ENCODE results near the gene HEYL.

HEYL gene

DNA sequence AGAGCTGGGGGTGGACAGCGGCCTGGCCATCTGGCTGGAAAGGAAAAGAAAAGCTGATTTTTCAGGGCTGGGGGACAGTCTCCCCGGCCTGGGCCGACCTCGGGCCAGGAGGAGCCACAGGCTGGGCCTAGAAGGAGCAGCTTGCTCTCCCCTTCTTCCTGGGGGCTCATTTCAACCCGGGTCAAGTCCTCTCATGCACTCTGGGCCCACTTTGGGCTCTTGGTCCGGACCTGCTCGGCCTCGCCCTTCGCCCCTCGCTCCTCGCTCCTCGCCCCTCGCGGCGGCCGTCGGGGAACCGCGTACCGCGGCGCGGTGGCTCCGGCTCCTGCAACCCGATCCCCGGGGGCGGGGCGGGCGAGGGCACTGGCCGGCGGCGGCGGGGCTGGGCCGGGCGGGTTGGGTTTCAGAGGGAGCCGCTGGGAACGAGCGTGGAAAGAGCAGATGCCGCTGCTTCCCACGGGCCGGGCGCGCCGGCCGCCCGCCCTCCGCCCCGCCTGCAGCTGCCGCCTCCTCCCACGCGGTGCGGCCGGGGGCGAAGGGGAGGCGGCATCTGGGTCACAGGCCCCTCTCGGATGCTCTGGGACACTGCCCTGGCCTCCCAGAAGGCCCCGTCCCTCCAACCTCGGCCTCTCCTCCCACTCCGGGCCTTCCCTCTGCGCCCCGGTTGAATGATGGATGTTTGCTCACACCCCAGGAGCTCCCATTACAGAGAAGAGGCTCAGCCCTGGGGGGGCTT is 6.6 kb downstream of the HEYL start:
- peaks cover 88% of the 10 kb centered on the region for H3K27me3 ChIP-seq (ENCODE audit: insufficient read depth, insufficient read length)
- no peak overlapping the region for H3K9ac ChIP-seq (ENCODE audit: insufficient read length, low read depth)
- TF ChIP-seq SUZ12 (IDR thresholded peaks at IDR 0.05; ENCODE audit: extremely low read depth, insufficient read depth, insufficient read length) (peak; percentile 25), ZNF274 (IDR thresholded peaks at IDR 0.05; ENCODE audit: low read depth, low read length) (no peak)
- no peaks in the 10 kb centered on the region for H3K9me3 ChIP-seq (ENCODE audit: insufficient read depth, low read length)
- H3K36me3 ChIP-seq (ENCODE audit: insufficient read depth, insufficient read length, low read length) = no peaks in the 10 kb centered on the region
- peak overlapping the region; percentile 29 for H3K4me3 ChIP-seq (ENCODE audit: insufficient read length, low read depth)
- no peak for DNase-seq (ENCODE audit: low read depth, low spot score)
- peaks cover 27% of the 10 kb centered on the region for H3K4me1 ChIP-seq (ENCODE audit: insufficient read depth, insufficient read length)

DNA sequence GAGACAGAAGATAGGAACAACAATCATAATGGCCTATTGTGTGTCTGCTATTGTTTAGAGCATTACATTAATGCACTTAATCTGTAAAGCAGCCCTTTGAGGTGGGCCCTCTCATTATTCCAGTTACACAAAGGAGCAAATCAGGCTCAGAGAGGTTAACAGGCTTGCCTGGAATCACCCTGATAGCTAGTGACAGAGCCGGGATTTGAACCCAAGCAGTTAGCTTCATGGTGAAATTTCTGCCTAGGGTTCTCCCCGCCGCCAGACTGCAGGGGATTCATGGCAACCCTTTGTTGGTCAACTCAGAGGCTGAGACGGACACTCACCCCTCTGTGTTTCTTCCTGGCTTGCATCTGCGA is 7.1 kb downstream of the HEYL start:
- H3K4me3 ChIP-seq (ENCODE audit: insufficient read length, low read depth) = peak overlapping the region; percentile 9
- peaks cover 25% of the 10 kb centered on the region for H3K4me1 ChIP-seq (ENCODE audit: insufficient read depth, insufficient read length)
- H3K9me3 ChIP-seq (ENCODE audit: insufficient read depth, low read length) = no peaks in the 10 kb centered on the region
- DNase-seq (ENCODE audit: low read depth, low spot score) = no peak
- no peak for TF ChIP-seq SUZ12 (IDR thresholded peaks at IDR 0.05; ENCODE audit: extremely low read depth, insufficient read depth, insufficient read length)
- TF ChIP-seq ZNF274 (IDR thresholded peaks at IDR 0.05; ENCODE audit: low read depth, low read length) = no peak
- H3K27me3 ChIP-seq (ENCODE audit: insufficient read depth, insufficient read length) = peaks cover 88% of the 10 kb centered on the region
- H3K9ac ChIP-seq (ENCODE audit: insufficient read length, low read depth) = no peak overlapping the region
- no peaks in the 10 kb centered on the region for H3K36me3 ChIP-seq (ENCODE audit: insufficient read depth, insufficient read length, low read length)

DNA sequence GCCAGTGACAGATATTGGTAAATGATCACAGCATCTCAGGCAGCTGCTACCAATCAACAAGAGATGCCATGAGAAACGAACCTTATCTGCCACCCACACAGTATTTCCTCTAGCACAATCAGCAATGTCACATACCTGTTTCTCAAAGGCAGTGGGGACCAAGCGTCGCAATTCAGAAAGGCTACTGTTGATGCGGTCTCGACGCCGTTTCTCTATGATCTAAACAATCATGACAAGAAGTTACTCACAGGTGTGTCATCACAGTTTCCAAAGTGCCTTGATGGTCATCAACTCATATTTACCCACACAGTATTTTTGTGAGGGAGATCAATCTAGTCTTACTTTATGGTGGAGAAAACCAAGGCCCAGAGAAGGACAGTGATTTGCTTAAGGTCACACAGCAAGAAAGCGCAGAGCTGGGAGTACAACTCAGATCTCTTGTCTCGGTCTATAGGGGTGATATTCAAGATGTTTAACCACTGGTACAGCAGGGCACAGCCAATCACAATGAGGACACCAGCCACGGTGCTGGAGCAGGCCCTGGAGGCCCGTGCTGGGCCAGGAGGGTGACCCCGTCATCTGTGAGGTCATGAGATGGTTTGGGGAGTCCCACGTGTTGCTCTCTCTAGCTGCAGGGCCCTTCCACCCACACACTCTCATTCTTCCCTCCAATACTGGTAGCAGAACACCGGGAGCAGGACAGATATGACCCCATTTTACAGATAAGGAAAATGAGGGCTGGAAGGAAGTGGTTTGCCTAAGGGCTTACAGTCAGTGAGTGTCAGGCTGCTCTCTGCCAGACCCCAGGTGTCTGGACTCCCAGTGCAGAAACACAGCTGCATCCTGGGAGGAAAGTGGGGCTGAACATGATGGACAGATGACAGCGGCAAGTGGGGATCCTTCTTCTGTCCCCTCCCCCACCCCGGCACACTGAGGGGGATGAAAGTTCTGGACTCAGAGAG is 7.8 kb downstream of the HEYL start:
- no peak for TF ChIP-seq SUZ12 (IDR thresholded peaks at IDR 0.05; ENCODE audit: extremely low read depth, insufficient read depth, insufficient read length)
- TF ChIP-seq YY1 (IDR thresholded peaks at IDR 0.05; ENCODE audit: insufficient read depth, insufficient read length) = no peak
- TF ChIP-seq ZNF274 (IDR thresholded peaks at IDR 0.05; ENCODE audit: low read depth, low read length) = no peak
- Histone ChIP-seq H3K36me3 (ENCODE audit: insufficient read depth, insufficient read length, low read length) (no peaks in the 10 kb centered on the region), H3K4me3 (ENCODE audit: insufficient read length, low read depth) (no peak overlapping the region), H3K9ac (ENCODE audit: insufficient read length, low read depth) (no peak overlapping the region), H3K4me1 (ENCODE audit: insufficient read depth, insufficient read length) (peaks cover 22% of the 10 kb centered on the region), H3K27me3 (ENCODE audit: insufficient read depth, insufficient read length) (peaks cover 85% of the 10 kb centered on the region), H3K9me3 (ENCODE audit: insufficient read depth, low read length) (no peaks in the 10 kb centered on the region)
- DNase-seq (ENCODE audit: low read depth, low spot score) = no peak

DNA sequence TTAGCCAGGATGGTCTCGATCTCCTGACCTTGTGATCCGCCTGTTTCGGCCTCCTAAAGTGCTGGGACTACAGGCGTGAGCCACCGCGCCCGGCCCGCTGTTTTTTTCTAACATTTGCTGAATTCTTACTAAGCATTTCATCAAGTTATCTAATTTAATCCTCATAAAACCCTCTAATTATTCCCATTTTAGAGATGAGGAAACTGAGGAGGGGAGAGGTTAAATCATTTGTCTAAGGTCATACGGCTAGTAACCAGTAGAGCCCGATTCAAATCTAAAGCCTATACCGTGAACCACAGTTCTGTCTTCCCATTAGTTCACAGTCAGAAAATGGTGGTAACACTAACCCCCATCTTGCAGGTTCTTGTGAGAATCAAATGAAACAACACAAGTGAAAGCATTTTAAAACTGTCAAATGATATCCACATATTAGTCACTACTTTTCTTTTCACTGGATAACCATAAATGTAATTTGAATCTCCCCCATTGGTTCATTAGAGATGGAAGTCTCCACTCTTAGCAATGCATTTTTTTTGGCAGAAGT is 10.6 kb downstream of the HEYL start:
- TF ChIP-seq YY1 (IDR thresholded peaks at IDR 0.05; ENCODE audit: insufficient read depth, insufficient read length) (no peak), ZNF274 (IDR thresholded peaks at IDR 0.05; ENCODE audit: low read depth, low read length) (no peak), SUZ12 (IDR thresholded peaks at IDR 0.05; ENCODE audit: extremely low read depth, insufficient read depth, insufficient read length) (no peak)
- DNase-seq (ENCODE audit: low read depth, low spot score) = no peak
- Histone ChIP-seq H3K4me3 (ENCODE audit: insufficient read length, low read depth) (no peak overlapping the region), H3K4me1 (ENCODE audit: insufficient read depth, insufficient read length) (peaks cover 21% of the 10 kb centered on the region), H3K36me3 (ENCODE audit: insufficient read depth, insufficient read length, low read length) (no peaks in the 10 kb centered on the region), H3K9me3 (ENCODE audit: insufficient read depth, low read length) (no peaks in the 10 kb centered on the region), H3K9ac (ENCODE audit: insufficient read length, low read depth) (no peak overlapping the region), H3K27me3 (ENCODE audit: insufficient read depth, insufficient read length) (peaks cover 86% of the 10 kb centered on the region)

DNA sequence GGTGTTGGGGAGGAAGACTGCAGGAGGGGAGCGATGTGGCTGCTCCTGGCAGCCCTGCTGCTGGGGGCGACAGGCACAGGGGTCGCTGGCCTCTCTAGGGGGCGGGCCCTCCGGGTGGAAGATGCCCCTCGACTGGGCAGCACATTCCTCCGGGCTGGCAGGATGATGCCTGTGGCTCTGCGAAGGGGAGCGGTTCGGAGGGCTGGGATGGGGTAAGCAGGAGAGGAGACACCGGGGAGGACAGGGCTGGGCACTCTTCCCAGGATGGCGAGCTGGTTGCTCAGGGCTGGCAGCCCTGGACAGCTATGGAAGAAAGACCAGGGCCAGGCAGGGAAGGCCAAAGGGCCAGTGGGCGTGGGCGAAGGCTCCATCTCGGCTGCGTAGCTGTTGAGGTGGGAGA is 12.8 kb downstream of the HEYL start:
- Histone ChIP-seq H3K9ac (ENCODE audit: insufficient read length, low read depth) (no peak overlapping the region), H3K4me1 (ENCODE audit: insufficient read depth, insufficient read length) (peaks cover 7% of the 10 kb centered on the region), H3K27me3 (ENCODE audit: insufficient read depth, insufficient read length) (peaks cover 81% of the 10 kb centered on the region), H3K36me3 (ENCODE audit: insufficient read depth, insufficient read length, low read length) (no peaks in the 10 kb centered on the region), H3K9me3 (ENCODE audit: insufficient read depth, low read length) (no peaks in the 10 kb centered on the region), H3K4me3 (ENCODE audit: insufficient read length, low read depth) (no peak overlapping the region)
- TF ChIP-seq YY1 (IDR thresholded peaks at IDR 0.05; ENCODE audit: insufficient read depth, insufficient read length) (no peak), ZNF274 (IDR thresholded peaks at IDR 0.05; ENCODE audit: low read depth, low read length) (no peak), SUZ12 (IDR thresholded peaks at IDR 0.05; ENCODE audit: extremely low read depth, insufficient read depth, insufficient read length) (no peak)
- DNase-seq (ENCODE audit: low read depth, low spot score) = no peak

DNA sequence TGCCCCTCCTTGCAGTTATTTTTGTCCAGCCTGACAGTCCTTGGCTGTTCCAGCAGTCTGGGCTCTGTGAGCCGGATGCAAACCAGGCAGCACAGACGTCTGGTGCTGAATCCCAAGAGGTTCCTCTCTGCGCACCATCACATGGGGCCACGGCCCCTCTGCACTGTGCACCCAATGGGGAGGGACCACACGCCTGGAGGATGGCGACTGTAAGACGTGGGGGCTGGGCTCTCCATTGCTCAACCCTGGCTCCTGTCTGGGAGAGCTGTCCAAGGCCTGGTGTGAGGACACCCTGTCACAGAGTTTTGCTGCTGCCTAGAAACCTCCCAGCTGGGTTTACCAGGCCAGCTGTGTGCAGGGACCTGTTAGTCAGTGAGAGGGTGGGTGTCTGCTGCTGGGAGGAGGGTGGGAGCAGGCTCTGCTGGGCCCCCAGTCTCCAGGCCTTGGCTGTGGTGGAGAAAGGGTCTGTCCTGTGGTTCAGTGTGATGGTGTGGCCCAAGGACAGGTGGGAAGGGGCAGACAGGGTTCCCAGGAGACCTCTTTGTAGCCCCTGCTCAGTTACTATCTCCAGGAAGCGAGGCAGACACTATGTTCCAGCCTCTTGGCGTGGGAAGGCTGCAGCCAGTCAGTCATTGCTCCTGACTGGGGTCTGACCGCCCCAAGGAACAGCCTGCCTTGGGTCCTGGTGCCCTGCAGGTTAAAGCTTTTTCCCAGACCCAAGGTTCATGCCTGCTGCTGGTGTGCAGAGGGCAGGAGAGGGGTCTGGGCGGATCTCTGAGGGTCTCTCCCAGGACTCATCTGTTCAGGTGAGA is 13.8 kb downstream of the HEYL start:
- no peak overlapping the region for H3K4me3 ChIP-seq (ENCODE audit: insufficient read length, low read depth)
- H3K4me1 ChIP-seq (ENCODE audit: insufficient read depth, insufficient read length) = peaks cover 7% of the 10 kb centered on the region
- no peaks in the 10 kb centered on the region for H3K36me3 ChIP-seq (ENCODE audit: insufficient read depth, insufficient read length, low read length)
- no peaks in the 10 kb centered on the region for H3K9me3 ChIP-seq (ENCODE audit: insufficient read depth, low read length)
- no peak for TF ChIP-seq ZNF274 (IDR thresholded peaks at IDR 0.05; ENCODE audit: low read depth, low read length)
- TF ChIP-seq YY1 (IDR thresholded peaks at IDR 0.05; ENCODE audit: insufficient read depth, insufficient read length) = no peak
- TF ChIP-seq SUZ12 (IDR thresholded peaks at IDR 0.05; ENCODE audit: extremely low read depth, insufficient read depth, insufficient read length) = no peak
- no peak for DNase-seq (ENCODE audit: low read depth, low spot score)
- H3K27me3 ChIP-seq (ENCODE audit: insufficient read depth, insufficient read length) = peaks cover 72% of the 10 kb centered on the region
- no peak overlapping the region for H3K9ac ChIP-seq (ENCODE audit: insufficient read length, low read depth)
